ACHN (cell line): ENCODE data around the gene PRR5.

Experiments used
- DNase-seq: peaks from one replicate; pipeline ENCODE4 v3.0.0-alpha.2; 2015
- in situ Hi-C: cut with HindIII; loops from 2 replicates; pipeline ENCODE4 v1.10.0; 2017; ENCODE audit warnings: low sequenced_read_pairs, low pct_ligation_motif_present, low pct_unique_long_range_greater_than_20kb

The PRR5 gene

DNA sequence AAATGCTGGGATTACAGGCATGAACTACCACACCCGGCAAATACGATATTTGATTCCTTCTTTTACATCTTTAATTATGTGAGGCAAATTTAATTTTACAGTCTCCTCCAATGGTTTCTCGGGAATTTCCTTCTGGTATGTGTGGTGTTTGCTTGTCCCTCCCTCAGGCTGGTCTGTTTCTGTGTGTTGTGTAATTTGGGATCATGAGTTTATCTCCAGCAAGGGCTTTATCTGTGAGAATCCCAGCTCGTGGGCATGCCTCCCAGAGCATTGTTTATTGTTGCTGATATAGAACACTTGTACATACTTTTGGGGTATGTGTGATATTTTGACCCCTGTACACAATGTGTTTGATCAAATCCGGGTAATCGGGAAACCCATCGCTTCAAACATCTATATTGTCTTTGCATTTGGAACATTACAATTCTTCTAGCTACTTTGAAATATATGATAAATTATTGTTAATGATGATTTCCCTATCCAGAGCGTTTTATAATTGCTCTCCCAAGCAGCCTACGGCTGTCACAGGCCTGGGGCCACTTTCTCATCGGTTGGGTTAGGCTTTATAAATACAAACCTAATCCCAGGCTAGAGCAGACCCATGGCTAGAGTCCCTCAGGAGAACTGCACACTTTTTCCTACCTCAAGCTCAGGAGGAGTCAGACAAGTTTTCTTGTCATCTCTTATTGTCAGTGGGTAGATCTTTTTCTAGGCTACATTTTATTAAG lies 15.0 kb upstream of the PRR5 start:
- DNase-seq = no peak
- in situ Hi-C loops = no loop called here

- DNase-seq = no peak
- in situ Hi-C loops = no loop called here
These were observed 12.8 kb upstream of the PRR5 start for GRCh38 chr22:44689173-44689572.

- no peak for DNase-seq
- in situ Hi-C loops = no loop called here
These were observed 12.0 kb upstream of the PRR5 start for GRCh38 chr22:44689915-44690524.

DNA sequence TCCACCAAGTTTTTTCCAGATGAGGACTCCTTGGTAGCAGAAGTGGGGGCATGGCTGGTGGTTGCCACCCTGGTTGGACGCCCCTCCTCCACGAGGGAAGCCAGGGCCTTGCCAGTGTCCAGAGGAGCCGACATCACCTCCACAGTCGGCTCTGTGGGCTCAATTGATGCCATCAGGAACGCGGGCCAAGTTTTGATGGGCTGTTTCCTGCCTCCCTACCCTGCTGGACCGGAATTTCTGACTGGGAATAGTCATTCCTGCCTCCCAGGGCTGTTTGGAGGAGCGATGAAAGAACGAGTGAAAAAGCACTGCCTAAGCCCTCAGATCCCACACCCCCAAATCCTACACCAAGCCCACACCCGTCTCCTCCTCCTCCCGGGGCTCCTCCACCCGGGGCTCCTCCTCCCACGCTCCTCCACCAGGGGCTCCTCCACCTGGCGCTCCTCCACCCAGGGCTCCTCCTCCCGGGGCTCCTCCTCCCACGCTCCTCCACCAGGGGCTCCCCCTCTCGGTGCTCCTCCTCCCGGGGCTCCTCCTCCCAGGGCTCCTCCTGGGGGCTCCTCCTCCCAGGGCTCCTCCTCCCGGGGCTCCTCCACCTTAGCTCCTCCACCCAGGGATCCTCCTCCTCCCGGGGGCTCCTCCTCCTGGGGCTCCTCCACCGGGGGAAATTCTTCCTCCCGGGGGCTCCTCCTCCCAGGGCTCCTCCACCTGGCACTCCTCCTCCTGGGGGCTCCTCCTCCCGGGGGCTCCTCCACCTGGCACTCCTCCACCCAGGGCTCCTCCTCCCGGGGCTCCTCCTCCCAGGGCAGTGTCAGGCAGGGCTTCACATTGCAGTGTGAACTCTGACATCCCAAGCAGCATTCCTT lies 10.0 kb upstream of the PRR5 start:
- DNase-seq = no peak
- in situ Hi-C loops = no loop called here

DNA sequence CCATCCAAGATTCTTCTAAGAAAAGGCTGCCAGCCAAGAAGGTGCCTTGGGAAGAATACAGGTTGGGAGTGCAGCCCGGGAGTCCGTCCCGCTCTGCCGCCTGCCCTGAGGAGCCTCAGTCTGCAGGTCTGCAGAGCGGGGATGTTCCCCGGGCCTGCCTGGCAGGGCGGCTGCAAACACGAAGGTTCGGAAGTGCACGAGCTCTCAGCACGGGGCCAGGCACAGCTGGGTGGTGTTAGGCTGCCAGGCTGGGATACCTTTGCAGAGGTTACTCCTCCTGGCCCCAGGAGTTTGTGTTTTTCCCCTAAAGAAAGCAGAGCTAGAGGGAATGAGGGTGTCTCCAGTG lies 9.4 kb upstream of the PRR5 start:
- no peak for DNase-seq
- in situ Hi-C loops = no loop called here

DNA sequence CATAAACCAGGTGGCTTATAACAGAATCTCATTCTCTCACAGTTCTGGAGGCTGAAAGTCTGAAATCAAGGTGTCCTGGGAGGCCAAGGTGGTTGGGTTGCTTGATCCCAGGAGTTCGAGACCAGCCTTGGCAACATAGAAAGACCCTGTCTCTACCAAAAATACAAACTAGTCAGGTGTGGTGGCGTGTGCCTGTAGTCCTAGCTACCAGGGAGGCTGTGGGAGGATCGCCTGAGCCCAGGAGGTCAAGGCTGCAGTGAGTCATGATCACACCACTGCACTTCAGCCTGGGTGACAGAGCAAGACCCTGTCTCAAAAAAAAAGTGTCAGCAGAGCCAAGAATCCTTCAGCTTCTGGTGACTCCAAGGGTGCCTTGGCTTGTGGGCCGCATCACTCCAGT lies 8.9 kb upstream of the PRR5 start:
- DNase-seq = no peak
- in situ Hi-C loops = no loop called here

- DNase-seq = no peak
- in situ Hi-C loops = no loop called here
These were observed 8.2 kb upstream of the PRR5 start for GRCh38 chr22:44693756-44694155.

DNA sequence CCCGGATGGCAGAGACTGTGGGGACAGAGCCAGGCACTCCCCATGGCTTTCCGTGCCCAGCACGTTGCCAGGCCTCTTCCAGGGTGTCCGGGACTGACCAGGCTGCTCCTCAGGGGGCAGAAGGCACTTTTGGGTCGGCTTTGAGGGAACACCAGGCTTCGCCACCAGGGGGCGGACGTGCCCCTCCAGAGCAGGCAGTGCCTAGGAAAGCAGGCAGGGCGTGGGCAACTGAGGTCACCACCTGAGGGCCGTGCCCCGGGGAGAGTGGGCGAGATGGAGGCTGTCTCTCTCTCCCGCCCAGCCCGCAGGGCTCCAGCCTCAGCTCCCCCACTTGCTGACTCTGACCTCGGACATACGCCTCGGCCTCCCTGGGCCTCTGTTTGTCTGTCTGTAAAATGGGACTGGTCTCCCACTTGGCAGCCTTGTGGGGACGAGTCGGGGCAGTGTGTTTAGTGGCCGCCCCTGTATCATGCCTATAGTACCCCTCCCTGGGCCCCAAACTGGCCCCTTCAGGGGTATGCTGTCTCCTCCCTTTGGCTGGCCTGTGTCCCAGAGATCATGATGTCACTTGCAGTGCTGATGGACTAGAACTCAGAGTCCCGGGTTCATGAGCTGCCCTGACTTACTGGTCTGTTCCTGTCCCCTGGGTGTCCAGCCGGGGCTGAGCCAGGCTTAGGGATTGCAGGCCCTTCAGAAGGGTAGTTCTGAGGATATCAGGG lies 4.4 kb upstream of the PRR5 start:
- DNase-seq = peak; percentile 73
- in situ Hi-C loops = no loop called here

- in situ Hi-C loops = no loop called here
- peak; percentile 29 for DNase-seq
These were observed 3.2 kb upstream of the PRR5 start for GRCh38 chr22:44698531-44699421.

- DNase-seq = no peak
- in situ Hi-C loops = no loop called here
These were observed 1.5 kb upstream of the PRR5 start for GRCh38 chr22:44700456-44700855.

- DNase-seq = no peak
- in situ Hi-C loops = no loop called here
These were observed 715 bp upstream of the PRR5 start for GRCh38 chr22:44701187-44701790.

GRCh38 chr22:44702479-44703198 lies 635 bp downstream of the PRR5 start:
- in situ Hi-C loops = no loop called here
- DNase-seq = peak; percentile 19

DNA sequence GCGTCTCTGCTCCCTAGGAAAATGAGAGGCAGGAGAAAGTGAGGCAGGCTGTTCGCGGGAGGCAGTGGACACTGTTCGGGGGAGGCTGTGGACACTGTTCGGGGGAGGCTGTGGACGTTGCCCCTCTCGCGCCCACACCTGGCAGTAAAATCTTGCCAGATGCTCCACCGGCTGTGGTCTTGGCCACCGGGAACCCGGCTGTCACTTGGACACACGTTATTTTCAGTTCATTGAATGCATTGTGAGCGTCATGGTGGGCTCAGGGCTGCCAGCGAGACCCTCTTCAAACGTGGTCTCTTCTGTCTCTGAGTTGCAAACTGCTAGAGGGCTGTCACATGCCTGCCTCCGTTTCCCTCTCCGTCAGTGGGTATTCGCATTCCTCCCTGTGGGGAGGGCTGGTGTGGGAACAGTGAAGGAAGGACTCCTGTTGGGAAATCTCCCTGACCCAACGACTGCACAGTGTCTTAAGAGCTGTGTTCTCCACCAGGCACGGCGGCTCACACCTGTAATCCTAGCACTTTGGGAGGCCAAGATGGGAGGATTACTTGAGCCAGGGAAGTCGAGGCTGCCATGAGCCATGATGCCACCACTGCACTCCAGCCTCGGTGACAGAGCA lies 1.4 kb downstream of the PRR5 start:
- in situ Hi-C loops = no loop called here
- no peak for DNase-seq

DNA sequence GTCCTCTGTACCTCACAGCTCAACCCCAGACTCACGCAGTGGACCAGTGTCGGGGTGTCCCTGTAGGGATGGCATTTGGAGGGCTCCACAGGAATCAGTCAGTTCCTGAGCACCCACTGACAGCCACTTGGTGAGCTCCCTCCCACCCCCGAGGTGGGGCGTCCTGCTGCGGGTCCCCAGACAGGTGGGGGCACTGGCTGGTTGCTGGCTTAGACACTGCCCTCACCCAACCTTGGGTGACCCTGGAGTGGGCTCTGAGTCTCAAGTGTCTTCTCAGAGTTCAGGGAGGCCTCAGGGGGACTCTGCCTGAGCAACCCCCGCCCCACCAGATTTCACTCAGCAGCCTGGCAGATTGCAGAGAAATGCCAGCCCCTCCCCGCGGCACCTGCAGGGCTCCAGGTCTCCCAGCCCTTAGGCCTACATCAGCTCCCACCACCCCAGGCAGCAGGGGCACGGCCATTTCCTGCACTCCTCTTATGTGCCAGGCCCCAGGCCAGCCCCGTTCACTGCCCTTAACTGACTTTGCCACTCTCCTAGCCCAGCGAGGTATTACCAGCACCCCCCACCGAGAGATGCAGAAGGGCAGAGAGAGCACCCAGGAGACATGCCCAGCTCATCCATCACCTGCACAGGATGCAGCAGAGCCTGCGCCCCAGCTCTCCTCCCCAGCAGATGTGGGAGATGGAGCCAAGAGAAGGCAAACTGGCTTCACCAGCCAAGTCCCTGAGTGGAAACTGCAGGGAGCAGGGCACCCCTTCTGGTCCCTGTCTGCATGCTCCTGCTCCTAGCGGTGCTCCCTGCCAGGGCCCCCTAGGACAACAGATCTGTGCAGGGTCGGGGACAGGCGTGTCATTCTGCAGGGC lies 2.4 kb downstream of the PRR5 start:
- no peak for DNase-seq
- in situ Hi-C loops = no loop called here

DNA sequence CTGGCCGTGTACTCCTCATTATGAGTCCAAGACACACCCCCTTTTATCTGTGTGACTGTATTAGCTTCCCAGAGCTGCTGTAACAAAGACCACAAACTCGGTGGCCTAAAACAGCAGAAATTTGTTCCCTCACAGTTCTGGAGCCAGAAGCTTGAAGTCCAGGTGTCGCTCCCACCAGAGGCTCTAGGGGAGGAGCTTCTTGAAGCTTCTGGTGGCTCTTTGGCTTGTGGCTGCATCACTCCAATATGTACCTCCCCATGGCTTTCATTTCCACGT lies 3.0 kb downstream of the PRR5 start:
- no peak for DNase-seq
- in situ Hi-C loops = no loop called here

GRCh38 chr22:44706488-44706887 lies 4.5 kb downstream of the PRR5 start:
- no peak for DNase-seq
- in situ Hi-C loops = no loop called here
